DMS114 treated with DMSO at 0.1 percent for 48 hours (cell line): ENCODE measurements around the gene TGFA.
"Not testable (repeated sequence)": the region's sequence is repeated elsewhere in the genome, so short reads cannot be mapped to it uniquely, and the experiment has no call there.

ENCODE experiments used
- DNase-seq: peaks from one replicate; lab custom pipeline; 2025; ENCODE audit not compliant: unreplicated experiment; lab: John Stamatoyannopoulos, UW

TGFA gene

GRCh38 chr2:70466647-70467046 is 87.0 kb downstream of the TGFA start:
- not testable (repeated sequence) for DNase-seq

- no peak for DNase-seq
These were observed 89.6 kb downstream of the TGFA start for GRCh38 chr2:70463997-70464396.

GRCh38 chr2:70463581-70463980 is 90.0 kb downstream of the TGFA start:
- no peak for DNase-seq

- no peak for DNase-seq
These were observed 91.4 kb downstream of the TGFA start for GRCh38 chr2:70461981-70462876.

GRCh38 chr2:70461414-70461813 is 92.2 kb downstream of the TGFA start:
- no peak for DNase-seq

- no peak for DNase-seq
These were observed 93.3 kb downstream of the TGFA start for GRCh38 chr2:70460333-70460732.

- DNase-seq, result no peak
These were observed 95.0 kb downstream of the TGFA start for GRCh38 chr2:70458661-70459060.

- DNase-seq, result no peak
These were observed 96.8 kb downstream of the TGFA start for GRCh38 chr2:70456585-70457495.

GRCh38 chr2:70454936-70455544 is 98.6 kb downstream of the TGFA start:
- DNase-seq, result no peak

- no peak for DNase-seq
These were observed 102.9 kb downstream of the TGFA start for GRCh38 chr2:70450641-70451250.

- DNase-seq, result no peak
These were observed 105.6 kb downstream of the TGFA start for GRCh38 chr2:70448041-70448440.

- DNase-seq, result no peak
These were observed 109.9 kb downstream of the TGFA start for GRCh38 chr2:70443726-70444125.

- no peak for DNase-seq
These were observed 110.6 kb downstream of the TGFA start for GRCh38 chr2:70443078-70443465.

GRCh38 chr2:70442301-70443077 is 111.1 kb downstream of the TGFA start:
- no peak for DNase-seq

GRCh38 chr2:70440621-70441020 is 113.0 kb downstream of the TGFA start:
- no peak for DNase-seq

- DNase-seq, result no peak
These were observed 118.5 kb downstream of the TGFA start for GRCh38 chr2:70435138-70435537.

- DNase-seq, result no peak
These were observed 120.3 kb downstream of the TGFA start for GRCh38 chr2:70433315-70433714.

GRCh38 chr2:70431716-70432347 is 121.8 kb downstream of the TGFA start:
- no peak for DNase-seq

GRCh38 chr2:70426341-70426740 is 127.3 kb downstream of the TGFA start:
- no peak for DNase-seq
